Endothelial cell (in vitro differentiated cells): Measurements from ENCODE around the gene CCSER1. TPM values are rescaled to one million over a fixed set of nuclear protein-coding genes. Genes with fewer than 3 reads are reported as not detected.

Experiments used
- DNase-seq: peaks from one replicate; pipeline ENCODE4 v3.0.0; 2021; ENCODE audit warnings: low spot score
- H3K27ac Mint-ChIP-seq: one replicate; pipeline ENCODE4 v1.8.0; 2021; ENCODE audit warnings: mixed read lengths, inconsistent platforms; ENCODE audit not compliant: unreplicated experiment
- H3K27me3 Mint-ChIP-seq: one replicate; pipeline ENCODE4 v1.8.0; 2021; ENCODE audit warnings: mild to moderate bottlenecking, moderate library complexity, mixed read lengths, inconsistent platforms; ENCODE audit not compliant: unreplicated experiment
- H3K36me3 Mint-ChIP-seq: one replicate; pipeline ENCODE4 v1.8.0; 2021; ENCODE audit warnings: mild to moderate bottlenecking, low read depth, mixed read lengths, inconsistent platforms; ENCODE audit not compliant: unreplicated experiment
- H3K4me1 Mint-ChIP-seq: one replicate; pipeline ENCODE4 v1.8.0; 2021; ENCODE audit warnings: mild to moderate bottlenecking, mixed read lengths, inconsistent platforms; ENCODE audit not compliant: unreplicated experiment
- H3K4me3 Mint-ChIP-seq: one replicate; pipeline ENCODE4 v1.8.0; 2021; ENCODE audit warnings: mild to moderate bottlenecking, mixed read lengths, inconsistent platforms; ENCODE audit not compliant: unreplicated experiment
- H3K9me3 Mint-ChIP-seq: one replicate; pipeline ENCODE4 v1.8.0; 2021; ENCODE audit warnings: mixed read lengths, inconsistent platforms; ENCODE audit not compliant: unreplicated experiment
- total RNA-seq: library from RNA; stranded (reverse); fragmentation: NEBNext Ultra II Directional; extraction: Animal tissue kit (Norgen Biotek cat#: 25700); gene quantifications from one replicate; pipeline ENCODE4 v1.2.1, GENCODE V29; 2021; ENCODE audit not compliant: unreplicated experiment
- TF ChIP-seq, protein P1 (sequence below): fragments of 200-600 bp; sonication (generic); IDR thresholded peaks from one replicate; pipeline ENCODE4 v1.5.0; 2021; ENCODE audit warnings: antibody characterized with exemption; ENCODE audit not compliant: unreplicated experiment

CCSER1 gene
- total RNA-seq, 1 donor from 2014 or later: 3.0 TPM

DNA sequence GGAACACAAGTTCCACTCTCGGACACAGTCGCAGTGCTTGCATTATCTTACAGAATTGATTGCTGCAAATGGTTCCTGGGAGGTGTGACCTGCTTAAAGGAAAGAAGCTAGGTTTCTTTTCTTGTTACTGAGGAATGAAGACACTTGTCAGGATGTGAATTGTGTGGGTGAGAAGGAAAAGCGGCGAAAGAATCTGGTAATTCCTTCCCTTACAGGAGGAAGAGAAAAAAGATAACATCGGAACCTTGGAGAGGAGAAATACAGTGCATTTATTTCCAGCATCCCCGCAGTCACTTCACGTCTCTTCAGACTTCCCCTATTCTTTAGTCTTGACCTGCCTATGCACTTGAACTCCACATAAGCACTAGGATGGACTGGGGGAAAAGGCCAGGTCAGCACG, 389 bp upstream of the CCSER1 start:
- H3K4me1 Mint-ChIP-seq: peaks cover 13% of the 10 kb centered on the region
- H3K27me3 Mint-ChIP-seq: peaks cover 12% of the 10 kb centered on the region
- peak; percentile 5 for DNase-seq
- no peaks in the 10 kb centered on the region for H3K9me3 Mint-ChIP-seq
- H3K36me3 Mint-ChIP-seq: peaks cover 10% of the 10 kb centered on the region
- peak overlapping the region; percentile 91 for H3K4me3 Mint-ChIP-seq
- H3K27ac Mint-ChIP-seq: peak overlapping the region; percentile 61
- TF ChIP-seq, protein P1, sequence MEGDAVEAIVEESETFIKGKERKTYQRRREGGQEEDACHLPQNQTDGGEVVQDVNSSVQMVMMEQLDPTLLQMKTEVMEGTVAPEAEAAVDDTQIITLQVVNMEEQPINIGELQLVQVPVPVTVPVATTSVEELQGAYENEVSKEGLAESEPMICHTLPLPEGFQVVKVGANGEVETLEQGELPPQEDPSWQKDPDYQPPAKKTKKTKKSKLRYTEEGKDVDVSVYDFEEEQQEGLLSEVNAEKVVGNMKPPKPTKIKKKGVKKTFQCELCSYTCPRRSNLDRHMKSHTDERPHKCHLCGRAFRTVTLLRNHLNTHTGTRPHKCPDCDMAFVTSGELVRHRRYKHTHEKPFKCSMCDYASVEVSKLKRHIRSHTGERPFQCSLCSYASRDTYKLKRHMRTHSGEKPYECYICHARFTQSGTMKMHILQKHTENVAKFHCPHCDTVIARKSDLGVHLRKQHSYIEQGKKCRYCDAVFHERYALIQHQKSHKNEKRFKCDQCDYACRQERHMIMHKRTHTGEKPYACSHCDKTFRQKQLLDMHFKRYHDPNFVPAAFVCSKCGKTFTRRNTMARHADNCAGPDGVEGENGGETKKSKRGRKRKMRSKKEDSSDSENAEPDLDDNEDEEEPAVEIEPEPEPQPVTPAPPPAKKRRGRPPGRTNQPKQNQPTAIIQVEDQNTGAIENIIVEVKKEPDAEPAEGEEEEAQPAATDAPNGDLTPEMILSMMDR: no peak

GRCh38 chr4:90127706-90128345, 632 bp downstream of the CCSER1 start:
- Mint-ChIP-seq H3K27me3 (peaks cover 12% of the 10 kb centered on the region), H3K4me1 (peaks cover 13% of the 10 kb centered on the region), H3K4me3 (peak overlapping the region; percentile 96), H3K9me3 (no peaks in the 10 kb centered on the region), H3K27ac (no peak overlapping the region), H3K36me3 (peaks cover 10% of the 10 kb centered on the region)
- no peak for DNase-seq
- TF ChIP-seq, protein P1: no peak

DNA sequence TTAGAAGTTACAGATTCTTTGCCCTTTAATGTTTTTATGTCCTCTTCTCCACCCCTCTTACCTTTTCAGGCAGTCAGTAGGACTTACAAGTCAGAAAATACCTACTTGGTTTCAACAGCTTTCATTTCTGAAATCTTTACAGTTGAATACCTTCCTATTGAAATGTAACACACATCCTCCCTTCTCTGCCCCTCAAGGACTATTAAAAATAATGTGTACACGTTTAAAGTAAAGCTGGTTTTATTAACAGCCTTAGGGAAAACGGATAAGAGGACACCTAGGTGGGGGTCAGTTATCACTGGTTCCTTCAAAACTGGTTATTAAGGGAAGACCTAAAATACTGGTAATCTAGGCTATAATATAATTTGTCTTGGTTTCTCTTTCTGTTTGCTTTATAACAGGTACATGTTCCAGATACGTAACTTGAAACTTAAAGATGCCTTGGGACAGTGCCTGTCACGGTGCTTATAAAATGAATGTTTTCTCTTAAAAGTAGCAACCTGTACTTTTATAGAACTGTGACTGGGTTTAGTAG, 1.8 kb downstream of the CCSER1 start:
- TF ChIP-seq, protein P1: no peak
- no peak for DNase-seq
- H3K36me3 Mint-ChIP-seq: peaks cover 10% of the 10 kb centered on the region
- H3K4me1 Mint-ChIP-seq: peaks cover 13% of the 10 kb centered on the region
- H3K9me3 Mint-ChIP-seq: no peaks in the 10 kb centered on the region
- H3K4me3 Mint-ChIP-seq: peak overlapping the region; percentile 93
- H3K27me3 Mint-ChIP-seq: peaks cover 12% of the 10 kb centered on the region
- peak overlapping the region; percentile 68 for H3K27ac Mint-ChIP-seq

GRCh38 chr4:90130076-90130475, 2.9 kb downstream of the CCSER1 start:
- no peak for DNase-seq
- Mint-ChIP-seq H3K4me1 (peaks cover 13% of the 10 kb centered on the region), H3K36me3 (peaks cover 10% of the 10 kb centered on the region), H3K9me3 (no peaks in the 10 kb centered on the region), H3K4me3 (no peak overlapping the region), H3K27me3 (peaks cover 12% of the 10 kb centered on the region), H3K27ac (no peak overlapping the region)
- TF ChIP-seq, protein P1: no peak

- Mint-ChIP-seq H3K9me3 (no peaks in the 10 kb centered on the region), H3K27me3 (no peaks in the 10 kb centered on the region), H3K27ac (no peak overlapping the region), H3K36me3 (no peaks in the 10 kb centered on the region), H3K4me1 (no peaks in the 10 kb centered on the region), H3K4me3 (no peak overlapping the region)
- no peak for DNase-seq
- TF ChIP-seq, protein P1: no peak
Measured at GRCh38 chr4:90137555-90137954, 10.4 kb downstream of the CCSER1 start.
